A549 (cell line): ENCODE results near the gene NFATC4.

Source experiments
- BHLHE40 ChIP-seq: IDR thresholded peaks from 2 replicates; pipeline ENCODE4 v1.6.1; 2012; ENCODE audit warnings: low read depth, low read length, inconsistent platforms
- CTCF ChIP-seq: fragments of >200 bp; sonication (Bioruptor Twin); formaldehyde crosslinking; IDR thresholded peaks from 3 replicates; pipeline ENCODE4 v1.5.1; 2016
- E2F6 ChIP-seq: IDR thresholded peaks from 2 replicates; pipeline ENCODE4 v1.6.1; 2012; ENCODE audit warnings: low read depth, borderline replicate concordance
- HMGXB4 ChIP-seq: fragments of 250-450 bp; sonication (Bioruptor Pico); IDR thresholded peaks from 2 replicates; pipeline ENCODE4 v1.5.0; 2021; ENCODE audit warnings: mild to moderate bottlenecking, moderate library complexity, borderline replicate concordance
- HOXA7 ChIP-seq: fragments of 250-450 bp; sonication (Bioruptor Pico); IDR thresholded peaks from 2 replicates; pipeline ENCODE4 v1.5.0; 2020; ENCODE audit warnings: mild to moderate bottlenecking, moderate library complexity
- MAX ChIP-seq: IDR thresholded peaks from 2 replicates; pipeline ENCODE4 v1.6.1; 2012
- MYC ChIP-seq: IDR thresholded peaks from 2 replicates; pipeline ENCODE4 v1.6.1; 2012; ENCODE audit warnings: mild to moderate bottlenecking, inconsistent platforms, low read length, improper control_type of control experiment, borderline replicate concordance
- PHF8 ChIP-seq: fragments of 200-600 bp; sonication (generic); IDR thresholded peaks from 2 replicates; pipeline ENCODE4 v1.6.1; 2016; ENCODE audit warnings: low read depth, mild to moderate bottlenecking, antibody characterized with exemption, moderate library complexity, borderline replicate concordance
- POLR2A ChIP-seq: IDR thresholded peaks from 2 replicates; pipeline ENCODE4 v1.6.1; 2012; ENCODE audit warnings: mild to moderate bottlenecking, low read length
- REST ChIP-seq: fragments of 200-600 bp; sonication (generic); IDR thresholded peaks from 2 replicates; pipeline ENCODE4 v1.6.1; 2016; ENCODE audit warnings: antibody characterized with exemption, mild to moderate bottlenecking, moderate library complexity
- RNF2 ChIP-seq: fragments of 200-600 bp; sonication (generic); IDR thresholded peaks from 2 replicates; pipeline ENCODE4 v1.6.1; 2016; ENCODE audit warnings: low read depth, mild to moderate bottlenecking, antibody characterized with exemption, moderate library complexity, borderline replicate concordance
- SREBF2 ChIP-seq: fragments of 450-650 bp; IDR thresholded peaks from 2 replicates; pipeline ENCODE4 v1.6.1; 2014; ENCODE audit warnings: mild to moderate bottlenecking, moderate library complexity
- ZFP36 ChIP-seq: fragments of 450-650 bp; IDR thresholded peaks from 2 replicates; pipeline ENCODE4 v1.6.1; 2014; ENCODE audit warnings: borderline replicate concordance; ENCODE audit not compliant: partially characterized antibody

GRCh38 chr14:24425704-24426103 lies 57.7 kb downstream of the NFATC4 start:
- TF ChIP-seq ZFP36 (no peak), MYC (no peak), REST (no peak), CTCF (no peak), PHF8 (no peak), POLR2A (no peak), BHLHE40 (no peak), HMGXB4 (CRISPR knock-in tag) (no peak), HOXA7 (no peak), E2F6 (no peak), MAX (no peak), RNF2 (no peak), SREBF2 (no peak)
